GM19035 (cell line): ENCODE results near the gene RPRML.
"Not testable (repeated sequence)": the region's sequence is repeated elsewhere in the genome, so short reads cannot be mapped to it uniquely, and the experiment has no call there.

Experiments used
- ATAC-seq: cut with Tn5 transposase; IDR thresholded peaks from one replicate; pipeline ENCODE4 v1.9.1; 2021; ENCODE audit not compliant: unreplicated experiment

RPRML gene

DNA sequence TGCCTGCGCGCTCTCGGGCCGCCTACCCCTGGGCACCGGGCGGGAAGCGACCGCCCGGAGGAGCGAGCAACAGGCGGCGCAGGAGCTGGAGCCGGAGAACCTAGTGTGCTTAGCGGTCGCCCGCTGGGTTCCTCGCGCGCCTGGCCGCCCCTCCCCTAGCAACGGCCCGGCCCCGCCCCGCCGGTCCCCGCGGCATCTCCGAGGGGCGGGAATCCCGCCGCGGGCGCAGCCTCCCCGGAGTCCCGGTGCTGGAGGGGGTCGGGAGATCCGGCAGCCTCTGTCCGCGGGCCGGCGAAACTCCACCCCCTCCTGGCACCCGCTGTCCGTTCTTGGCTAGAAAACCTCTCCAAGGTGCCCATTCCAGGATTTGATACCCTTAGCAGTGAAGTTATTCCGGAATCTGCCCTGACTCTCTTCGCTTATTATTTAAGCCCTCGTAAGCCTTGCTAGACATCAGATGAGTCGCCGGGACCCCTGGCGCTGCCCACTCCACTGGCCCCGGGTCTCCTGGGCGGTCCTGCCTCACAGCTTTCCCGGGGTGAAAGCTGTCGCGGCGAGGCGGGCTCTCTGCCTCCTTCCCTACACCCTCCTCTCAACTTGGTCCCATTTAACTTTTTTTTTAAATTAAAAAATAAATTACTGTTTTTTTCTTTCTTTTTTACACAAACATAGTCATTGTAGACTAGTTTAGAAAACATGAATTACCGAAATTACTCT is at the start of gene RPRML:
TSS of gene RPRML (minus strand) at position 107 of the 717 bp plus-strand sequence. CDS start 246 bp downstream, outside the sequence.
- no peak for ATAC-seq

DNA sequence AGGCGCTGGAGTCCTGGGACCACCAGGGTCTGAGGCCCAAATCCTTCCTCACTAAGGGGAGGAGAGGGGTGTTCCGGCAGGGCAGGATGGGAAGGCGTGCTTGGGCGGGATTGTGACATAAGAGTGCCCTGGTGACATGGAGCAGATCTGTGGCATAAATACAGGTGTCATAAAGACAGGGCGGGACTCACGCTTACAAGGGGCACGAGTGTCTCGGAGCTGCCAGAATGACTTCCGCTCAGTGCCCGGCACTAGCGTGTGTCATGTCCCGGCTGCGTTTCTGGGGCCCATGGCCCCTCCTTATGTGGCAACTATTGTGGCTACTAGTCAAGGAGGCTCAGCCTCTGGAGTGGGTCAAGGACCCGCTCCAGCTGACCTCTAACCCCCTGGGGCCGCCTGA is 37.9 kb upstream of the RPRML start:
- ATAC-seq: not testable (repeated sequence)

DNA sequence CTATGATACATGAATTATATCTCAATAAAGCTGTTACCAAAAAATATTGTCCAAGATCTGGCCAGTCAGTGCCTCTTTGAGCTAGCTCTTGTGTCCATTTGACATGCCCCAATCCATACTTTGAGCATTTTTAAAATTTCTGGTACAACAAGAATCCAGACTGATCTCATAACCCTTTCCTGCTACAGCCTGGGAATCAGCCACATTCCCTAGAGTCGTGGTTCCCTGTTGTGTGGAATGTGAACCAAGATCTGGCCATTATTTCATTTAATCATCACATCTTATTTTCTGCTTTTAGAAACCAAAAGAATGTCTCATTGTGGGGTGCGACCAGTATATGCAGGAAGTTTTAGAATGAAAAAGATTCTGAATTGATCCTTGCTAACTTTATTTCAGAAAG is 34.3 kb upstream of the RPRML start:
- ATAC-seq: no peak

DNA sequence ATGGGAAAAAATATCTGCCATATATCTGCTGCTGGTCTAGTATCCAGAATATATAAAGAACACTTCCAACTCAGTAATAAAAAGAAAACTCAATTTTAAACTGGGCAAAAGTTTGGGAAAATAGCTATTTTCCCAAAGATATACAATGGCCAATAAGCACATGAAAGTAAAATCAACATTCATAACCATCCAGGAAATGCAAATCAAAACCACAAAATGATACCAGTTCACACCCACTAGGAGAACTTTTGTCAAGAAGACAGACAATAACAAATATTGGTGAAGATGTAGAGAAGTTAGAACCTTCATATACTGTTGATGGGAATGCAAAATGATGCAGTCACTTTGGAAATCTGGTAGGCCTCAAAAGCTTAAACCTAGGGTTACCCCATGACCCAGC is 33.4 kb upstream of the RPRML start:
- ATAC-seq: no peak

DNA sequence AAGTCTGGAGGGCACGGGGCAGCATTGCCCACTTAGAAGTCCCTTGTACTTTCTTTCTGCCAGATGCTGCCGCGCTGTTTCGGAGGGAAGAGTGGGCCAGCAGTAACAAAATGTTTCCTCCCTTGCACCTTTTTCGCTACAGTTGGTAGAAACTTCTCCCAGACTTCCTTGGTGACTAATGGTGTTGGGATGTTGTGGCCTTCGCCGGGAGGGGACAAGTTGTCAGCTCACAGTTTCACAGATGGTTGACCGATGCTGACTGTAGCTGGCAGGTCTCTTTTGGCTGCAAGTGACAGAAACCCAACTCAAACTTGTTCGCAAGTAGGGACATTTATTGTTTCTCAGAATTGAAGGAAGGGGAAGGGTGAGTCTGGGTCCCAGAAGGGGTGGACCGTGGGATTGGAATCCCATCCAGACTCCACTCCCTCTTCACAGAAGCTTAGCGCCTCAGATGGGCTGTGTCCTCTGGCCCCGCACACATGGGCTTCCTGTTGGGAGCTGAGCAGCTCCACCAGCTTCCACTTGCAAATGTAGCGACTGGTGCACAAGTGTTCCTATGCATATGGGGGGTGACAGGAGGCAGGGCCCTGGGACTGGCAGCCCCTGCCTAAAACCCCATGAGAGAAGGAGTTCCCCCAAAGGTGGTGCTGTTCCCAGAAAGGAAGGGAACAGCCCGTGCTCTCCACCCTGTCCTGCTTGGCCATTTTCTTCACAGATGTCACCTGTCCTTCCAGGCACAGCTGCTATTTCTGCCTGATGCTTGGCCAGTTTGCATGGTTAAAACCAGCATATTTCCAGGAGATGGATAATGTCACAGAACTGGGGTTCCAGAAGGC is 30.9 kb upstream of the RPRML start:
- no peak for ATAC-seq

DNA sequence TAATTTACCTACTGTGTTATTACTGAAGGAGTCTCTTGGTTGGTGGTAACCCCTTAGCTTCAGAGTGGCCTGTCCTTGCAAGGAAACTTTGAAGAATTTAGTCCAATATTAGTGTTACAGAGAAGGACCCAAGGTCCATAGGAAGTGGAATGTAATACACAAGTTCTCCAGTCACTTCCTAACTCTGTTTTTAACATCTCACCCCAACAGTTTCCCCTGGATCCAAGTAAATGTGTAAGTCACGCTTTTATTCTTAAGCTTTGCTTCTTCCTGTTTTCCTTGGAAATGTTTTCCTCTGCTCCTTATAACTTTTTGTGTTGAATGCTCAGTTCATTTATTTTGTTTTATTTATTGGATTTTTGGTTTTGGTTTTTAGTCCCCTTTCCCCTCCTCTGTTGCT is 25.9 kb upstream of the RPRML start:
- no peak for ATAC-seq

DNA sequence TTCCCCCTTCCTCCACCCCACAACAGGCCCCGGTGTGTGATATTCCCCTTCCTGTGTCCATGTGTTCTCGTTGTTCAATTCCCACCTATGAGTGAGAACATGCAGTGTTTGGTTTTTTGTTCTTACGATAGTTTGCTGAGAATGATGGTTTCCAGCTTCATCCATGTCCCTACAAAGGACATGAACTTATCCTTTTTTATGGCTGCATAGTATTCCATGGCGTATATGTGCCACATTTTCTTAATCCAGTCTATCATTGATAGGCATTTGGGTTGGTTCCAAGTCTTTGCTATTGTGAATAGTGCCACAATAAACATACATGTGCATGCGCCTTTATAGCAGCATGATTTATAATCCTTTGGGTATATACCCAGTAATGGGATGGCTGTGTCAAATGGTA is 24.8 kb upstream of the RPRML start:
- ATAC-seq: not testable (repeated sequence)

DNA sequence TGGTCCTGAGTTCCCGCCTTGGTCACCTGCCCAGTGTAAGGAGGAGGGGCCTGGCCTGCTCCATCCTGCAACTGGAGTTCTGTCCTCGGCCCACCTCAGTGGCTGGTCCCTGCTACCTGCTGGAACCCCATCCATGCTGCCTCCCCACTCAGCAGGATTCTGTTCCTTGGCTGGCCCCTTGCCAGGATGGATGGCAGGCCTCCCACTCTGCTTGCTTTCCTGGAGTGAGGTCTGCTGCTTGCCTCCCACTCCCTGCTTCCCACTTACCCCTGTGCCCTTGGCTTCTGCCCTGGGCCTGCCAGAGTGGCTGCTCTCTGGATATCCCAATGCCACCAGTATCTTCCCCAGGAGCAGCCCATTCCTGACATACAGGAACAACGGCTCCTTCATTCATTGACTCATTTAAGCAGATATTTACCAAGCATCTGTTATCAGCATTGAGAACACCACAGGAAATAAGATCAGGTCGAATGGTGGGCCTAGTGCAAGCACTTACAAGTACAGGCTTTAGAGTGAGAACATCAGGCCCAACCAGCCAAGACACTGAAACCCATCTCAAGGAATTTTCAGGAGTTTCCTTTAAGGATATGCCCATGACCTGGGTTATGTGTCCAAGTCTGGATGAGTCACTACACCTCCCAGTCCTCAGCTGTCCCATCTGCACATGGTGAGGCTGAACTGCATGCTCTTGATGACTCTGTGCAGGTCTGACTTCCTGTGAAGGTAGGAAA is 17.0 kb upstream of the RPRML start:
- no peak for ATAC-seq

DNA sequence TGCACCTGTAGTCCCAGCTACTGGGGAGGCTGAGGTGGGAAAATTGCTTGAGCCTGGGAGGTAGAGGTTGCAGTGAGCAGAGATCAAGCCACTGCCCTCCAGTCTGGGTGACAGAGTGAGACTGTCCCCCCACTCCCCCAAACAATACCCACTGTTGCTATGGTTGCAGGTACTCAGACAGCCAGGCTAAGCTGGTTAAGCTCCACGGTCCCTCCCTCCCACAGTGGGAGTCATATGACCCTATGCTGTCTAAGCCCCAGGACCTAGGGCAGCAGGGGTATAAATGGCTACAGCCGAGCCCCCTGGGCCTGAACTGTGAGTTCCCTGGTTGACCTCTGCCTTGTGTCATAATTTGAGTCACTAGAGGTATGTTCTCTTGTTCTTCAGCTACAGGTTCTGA is 15.9 kb upstream of the RPRML start:
- no peak for ATAC-seq

DNA sequence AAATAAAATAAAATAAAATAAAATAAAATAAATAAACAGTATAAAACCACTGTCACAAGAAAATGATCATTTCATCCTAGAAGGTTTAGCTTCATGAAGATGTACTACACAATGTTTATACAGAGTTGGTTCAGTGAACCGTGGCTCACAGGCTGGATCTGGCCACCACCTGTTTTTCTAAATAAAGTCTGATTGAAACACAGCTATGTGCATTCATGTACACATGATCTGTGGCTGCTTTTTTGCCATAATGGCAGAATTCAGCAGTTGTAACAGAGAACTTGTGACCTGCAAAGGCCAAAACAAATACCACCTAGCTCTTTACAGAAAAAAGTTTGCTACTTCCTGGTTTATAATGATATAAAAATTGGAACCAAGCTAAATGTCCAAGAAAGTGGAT is 12.6 kb upstream of the RPRML start:
- no peak for ATAC-seq

DNA sequence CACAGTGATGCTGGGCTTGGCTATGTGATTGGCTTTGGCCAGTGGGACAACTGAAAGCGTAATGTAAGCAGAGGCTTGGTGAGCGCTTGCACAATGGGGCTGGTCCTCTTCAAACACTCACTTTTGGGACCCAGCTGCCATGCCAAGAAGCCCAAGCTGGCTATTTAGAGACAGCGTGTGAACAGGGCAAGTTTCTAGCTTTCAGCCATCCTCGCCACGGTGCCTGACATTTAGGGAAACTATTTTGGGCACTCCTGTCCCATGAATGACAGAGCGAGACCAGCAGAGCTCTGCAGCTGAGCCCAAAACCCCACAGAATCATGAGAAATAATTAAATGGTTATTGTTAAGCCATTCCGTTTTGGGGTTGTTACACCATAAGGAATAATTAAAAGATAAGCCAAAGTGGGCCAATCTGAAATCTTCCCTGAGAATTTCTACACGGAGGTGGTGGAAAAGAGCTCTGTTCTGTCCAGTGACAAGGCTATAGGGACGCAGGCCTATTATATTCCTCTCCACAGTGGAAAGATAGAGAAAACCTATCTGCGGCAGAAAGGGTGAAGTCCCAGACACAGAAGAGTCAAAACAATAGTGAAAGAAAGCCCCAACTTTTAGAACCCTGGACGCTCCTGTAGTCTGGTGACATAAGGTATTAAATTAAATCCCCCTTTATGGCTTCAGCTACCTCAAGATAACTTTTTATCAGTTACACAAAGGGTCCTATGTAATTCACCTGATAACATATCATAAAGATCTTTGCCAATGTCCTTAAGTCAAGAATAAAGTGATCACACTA is 10.8 kb upstream of the RPRML start:
- no peak for ATAC-seq

DNA sequence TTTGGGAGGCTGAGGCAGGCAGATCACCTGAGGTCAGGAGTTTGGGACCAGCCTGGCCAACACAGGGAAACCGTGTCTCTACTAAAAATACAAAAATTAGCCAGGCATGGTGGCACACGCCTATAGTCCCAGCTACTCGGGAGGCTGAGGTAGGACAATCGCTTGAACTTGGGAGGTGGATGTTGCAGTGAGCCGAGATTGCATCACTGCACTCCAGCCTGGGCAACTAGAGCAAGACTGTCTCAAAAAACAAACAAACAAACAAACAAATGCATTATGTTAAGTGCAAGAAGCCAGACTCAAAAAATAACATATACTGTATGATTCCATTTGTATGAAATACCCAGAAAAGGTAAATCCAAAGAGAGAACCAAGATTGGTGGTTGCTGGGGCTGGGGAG is 8.9 kb upstream of the RPRML start:
- not testable (repeated sequence) for ATAC-seq

DNA sequence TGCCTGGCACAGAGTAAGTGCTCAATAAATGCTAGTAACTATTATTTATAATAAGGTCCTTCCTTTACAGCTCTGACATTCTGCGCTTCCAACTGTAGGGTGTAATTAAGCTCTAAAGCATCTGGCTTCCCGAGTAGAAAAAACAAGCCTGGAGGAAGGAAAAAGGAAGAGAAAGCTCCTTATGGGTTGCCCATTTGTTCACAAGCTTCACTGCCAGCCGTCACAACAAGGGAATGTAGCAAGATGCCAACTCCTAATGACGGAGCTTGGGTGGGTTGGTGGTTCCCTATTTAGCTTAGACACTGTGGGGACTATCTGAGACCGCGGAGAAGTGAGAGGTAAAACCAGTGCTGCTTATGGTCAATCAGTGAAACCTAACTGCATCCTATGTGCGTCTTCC is 7.3 kb upstream of the RPRML start:
- ATAC-seq: no peak

DNA sequence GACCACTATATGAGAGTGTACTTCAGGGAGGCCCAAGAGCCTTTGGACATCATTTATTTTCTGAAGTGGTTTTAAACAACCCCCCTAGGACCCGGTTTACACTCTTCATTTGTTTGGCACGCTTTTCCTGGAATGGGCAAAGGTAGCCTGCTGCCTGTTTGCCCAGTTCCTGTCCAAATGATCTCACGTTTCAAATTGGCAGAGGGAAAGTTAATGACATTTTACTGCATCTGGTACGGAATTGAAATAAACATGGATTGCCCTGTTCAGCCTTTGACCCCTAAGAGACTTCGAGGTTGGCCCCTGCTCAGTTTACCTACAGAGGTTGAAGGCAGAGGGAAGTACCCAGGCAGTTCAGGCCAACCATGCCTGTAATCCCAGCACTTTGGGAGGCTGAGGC is 5.8 kb upstream of the RPRML start:
- ATAC-seq: no peak

DNA sequence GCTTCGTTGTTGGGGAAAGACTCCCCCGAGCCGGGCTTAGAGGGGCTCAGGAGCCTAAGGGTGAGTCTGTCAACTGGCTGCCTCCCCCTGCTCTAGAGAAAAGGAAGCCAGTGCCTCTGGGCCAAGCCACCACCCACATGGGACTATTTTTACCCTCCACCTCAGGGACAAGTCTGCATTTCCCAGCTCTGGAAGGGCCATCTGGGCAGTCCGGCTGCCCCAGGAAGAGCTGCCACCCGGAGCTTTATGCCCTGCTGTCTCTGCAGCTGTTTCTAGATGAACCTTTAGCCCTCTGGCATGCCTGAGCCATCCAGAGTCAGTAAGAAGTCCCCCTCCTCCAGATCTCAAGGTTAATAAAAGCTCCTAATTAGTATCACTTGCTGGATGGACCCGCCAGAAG is 5.3 kb upstream of the RPRML start:
- ATAC-seq: no peak

DNA sequence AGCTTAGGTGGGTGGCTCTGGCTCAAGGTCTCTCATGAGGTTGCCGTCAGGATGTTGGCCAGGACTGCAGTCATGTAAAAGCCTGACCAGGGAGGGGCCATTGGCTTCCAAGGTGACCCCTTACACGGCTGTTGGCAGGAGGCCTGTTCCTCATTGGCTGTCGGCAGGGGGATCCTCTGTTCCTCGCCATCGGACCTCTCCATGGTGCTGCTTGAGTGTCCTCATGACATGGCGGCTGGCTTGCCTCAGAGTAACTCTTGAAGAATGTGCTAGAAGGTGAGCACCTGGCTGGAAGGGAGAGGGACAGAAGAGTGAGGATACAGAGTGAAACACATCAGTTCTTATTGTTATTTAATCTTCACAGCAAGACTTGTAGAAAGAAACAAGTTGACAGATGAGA is 4.7 kb upstream of the RPRML start:
- no peak for ATAC-seq

DNA sequence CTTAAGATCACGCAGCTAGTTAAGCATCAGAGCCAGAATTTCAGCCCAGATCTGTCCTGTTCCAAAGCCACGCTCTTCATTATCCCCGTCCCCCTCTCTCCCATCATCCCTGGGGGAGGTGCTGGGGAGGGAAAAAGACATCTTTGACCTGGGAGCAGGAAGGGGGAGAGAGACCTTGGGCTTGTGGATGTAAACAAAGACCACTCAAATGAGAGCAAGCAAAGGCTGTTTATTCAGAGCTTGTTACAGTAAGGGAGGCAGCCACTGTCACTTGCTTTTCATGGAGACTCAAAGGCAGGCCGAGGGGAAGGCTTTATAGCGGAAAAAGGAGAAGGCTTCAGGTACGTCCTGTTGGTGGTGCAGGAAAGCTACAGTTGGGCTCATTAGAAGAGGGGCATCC is 3.5 kb upstream of the RPRML start:
- ATAC-seq: no peak

DNA sequence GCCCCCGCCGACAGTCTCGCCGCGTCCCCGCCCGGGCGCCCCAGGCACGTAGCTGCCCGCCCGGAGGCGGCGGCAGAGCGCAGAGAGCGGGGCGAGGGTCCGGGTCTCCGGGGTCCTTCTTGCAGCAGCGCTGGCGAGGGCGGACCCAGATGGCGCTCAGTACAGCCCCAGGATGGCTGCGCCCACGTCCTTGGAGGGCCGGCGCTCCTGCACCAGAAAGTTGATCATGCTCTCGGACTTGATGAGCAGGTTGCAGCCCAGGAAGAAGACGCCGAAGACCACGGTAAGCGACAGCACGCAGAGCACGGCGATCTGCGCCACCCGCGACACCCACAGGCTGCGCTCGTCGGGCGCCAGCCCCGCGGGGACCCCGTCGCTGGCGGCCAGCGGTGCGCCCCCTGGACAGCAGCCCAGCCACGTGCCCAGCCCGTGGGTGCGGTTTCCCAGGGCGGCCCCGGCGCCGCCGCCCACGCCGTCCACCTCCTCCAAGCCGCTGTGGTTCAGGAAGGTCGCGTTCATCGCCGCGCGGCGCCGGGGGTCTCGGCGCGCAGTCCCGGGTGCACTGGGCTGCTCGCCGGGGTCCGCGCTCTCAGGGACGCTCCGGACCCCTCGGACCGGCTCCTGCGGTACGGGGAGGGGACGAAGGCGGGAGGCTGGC is 435 bp downstream of the RPRML start:
- ATAC-seq: no peak

DNA sequence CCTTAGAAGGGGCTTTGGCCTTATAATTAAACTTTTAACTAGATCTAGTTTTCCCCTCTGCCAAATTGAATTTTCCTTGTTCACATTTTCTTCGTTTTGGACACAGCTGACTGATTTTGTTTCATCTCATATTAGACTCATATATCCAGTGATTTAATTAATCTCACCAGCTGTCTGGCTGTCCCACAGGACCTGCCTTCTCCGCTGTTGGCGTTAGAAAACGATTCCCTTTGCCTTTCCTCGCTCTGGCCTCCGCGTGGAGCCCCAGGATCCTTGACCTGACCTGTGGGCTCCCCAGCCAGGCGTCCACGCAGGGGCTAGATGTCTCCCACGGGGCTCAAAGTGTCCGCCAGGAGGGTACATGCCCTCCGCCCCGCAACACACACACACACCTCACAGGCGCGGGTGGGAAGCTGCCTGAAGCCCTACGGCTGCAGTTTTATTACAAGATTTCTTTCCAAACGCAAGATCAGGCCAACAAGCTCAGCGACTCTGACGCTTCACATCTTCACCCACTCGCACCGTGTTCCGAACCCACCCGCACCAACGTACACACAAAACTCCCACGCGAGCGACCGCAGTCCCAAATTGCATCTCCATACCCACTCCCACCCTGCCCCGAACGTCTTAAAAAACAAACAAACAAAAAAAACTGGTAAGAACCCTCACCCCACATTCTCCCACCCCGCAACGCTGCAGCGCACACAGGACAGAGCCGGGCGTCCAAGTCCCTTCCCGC is 1.1 kb downstream of the RPRML start:
- no peak for ATAC-seq

DNA sequence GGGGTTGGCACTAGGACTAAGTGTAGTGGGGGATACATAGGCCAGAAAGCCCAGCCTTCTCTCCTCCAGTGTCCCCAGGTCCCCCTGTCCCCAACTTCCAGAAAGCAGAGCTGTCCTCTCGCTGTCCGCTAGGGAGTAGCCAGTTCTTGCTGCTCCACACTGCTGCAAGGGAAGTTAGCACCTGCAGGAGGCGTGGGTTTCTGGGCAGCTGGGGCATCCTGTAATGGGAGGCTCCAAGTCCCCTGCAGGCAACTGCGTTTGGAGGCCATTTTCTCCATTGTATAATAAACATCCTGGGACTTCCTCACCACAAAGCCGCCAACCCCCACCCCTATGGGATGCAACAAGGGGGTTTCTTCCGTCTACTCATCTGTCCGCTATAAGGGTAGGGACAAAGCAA is 1.7 kb downstream of the RPRML start:
- ATAC-seq: no peak
